GM12865 (cell line): ENCODE results near the gene SIAH3.
A peak's percentile ranks its signal among the peaks of the same experiment; 100 is the strongest.

Experiments
- DNase-seq: peaks from one replicate; pipeline ENCODE4 v3.0.0; 2010; ENCODE audit warnings: low read depth
- H3K4me3 ChIP-seq: 2 replicates; pipeline ENCODE4 v1.5.1; 2011; ENCODE audit warnings: mild to moderate bottlenecking, low read depth, low read length, control low read depth
- TF ChIP-seq, protein P1 (sequence below): IDR thresholded peaks from 2 replicates; pipeline ENCODE4 v1.5.1; 2011; ENCODE audit warnings: low read length, control low read depth, low read depth, inconsistent platforms; ENCODE audit not compliant: insufficient read depth; ENCODE audit errors: missing control alignments

Gene SIAH3

DNA sequence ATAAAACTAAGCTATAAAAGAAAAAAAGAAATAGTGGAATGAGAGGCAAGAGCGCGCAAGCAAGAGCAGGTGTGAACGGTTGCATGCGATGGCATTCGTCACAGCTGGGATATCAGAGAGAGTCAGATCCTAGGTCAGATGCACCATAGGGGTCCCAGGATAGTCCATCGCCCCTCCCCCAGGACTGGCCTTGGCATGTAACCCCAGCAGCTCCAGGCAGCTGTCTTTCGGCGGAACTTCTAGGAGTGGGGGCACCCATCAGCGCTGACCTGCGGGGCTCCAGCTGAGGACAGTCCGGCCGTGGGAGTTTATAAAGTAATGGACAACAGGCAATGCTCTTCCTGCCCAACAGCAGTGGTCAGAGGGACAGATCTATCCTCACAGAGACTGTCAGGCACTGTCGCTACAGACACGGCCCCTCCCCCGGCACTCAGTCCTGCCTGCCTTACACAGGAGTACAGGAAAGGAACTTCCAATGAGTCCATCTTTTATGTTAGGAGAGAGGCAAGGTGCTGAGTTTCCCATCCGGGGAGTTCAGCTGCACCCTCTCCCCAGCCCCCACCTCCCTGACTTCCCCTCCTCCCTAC is 1.4 kb downstream of the SIAH3 start:
- no peak overlapping the region for H3K4me3 ChIP-seq
- TF ChIP-seq, protein P1, sequence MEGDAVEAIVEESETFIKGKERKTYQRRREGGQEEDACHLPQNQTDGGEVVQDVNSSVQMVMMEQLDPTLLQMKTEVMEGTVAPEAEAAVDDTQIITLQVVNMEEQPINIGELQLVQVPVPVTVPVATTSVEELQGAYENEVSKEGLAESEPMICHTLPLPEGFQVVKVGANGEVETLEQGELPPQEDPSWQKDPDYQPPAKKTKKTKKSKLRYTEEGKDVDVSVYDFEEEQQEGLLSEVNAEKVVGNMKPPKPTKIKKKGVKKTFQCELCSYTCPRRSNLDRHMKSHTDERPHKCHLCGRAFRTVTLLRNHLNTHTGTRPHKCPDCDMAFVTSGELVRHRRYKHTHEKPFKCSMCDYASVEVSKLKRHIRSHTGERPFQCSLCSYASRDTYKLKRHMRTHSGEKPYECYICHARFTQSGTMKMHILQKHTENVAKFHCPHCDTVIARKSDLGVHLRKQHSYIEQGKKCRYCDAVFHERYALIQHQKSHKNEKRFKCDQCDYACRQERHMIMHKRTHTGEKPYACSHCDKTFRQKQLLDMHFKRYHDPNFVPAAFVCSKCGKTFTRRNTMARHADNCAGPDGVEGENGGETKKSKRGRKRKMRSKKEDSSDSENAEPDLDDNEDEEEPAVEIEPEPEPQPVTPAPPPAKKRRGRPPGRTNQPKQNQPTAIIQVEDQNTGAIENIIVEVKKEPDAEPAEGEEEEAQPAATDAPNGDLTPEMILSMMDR, result no peak
- no peak for DNase-seq

DNA sequence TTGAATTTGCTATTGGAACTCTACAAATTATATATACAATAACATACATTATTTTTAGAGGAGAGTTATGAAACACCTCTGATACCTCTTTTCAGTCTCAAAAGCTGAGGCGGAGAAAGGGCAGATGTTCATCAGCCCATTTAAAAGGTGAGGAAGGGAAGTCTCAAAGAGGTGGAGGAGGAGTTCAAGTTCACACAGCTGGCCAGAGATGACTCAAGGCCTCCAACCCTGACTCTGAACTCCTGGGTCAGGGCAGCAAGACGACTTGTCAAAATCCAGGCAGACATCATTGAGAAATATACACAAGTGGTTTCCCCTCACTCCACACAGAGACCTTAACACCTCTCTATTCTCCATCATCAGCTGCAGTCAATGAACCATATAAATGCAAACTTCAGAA is 2.1 kb downstream of the SIAH3 start:
- no peak overlapping the region for H3K4me3 ChIP-seq
- TF ChIP-seq, protein P1, result no peak
- DNase-seq, result no peak

DNA sequence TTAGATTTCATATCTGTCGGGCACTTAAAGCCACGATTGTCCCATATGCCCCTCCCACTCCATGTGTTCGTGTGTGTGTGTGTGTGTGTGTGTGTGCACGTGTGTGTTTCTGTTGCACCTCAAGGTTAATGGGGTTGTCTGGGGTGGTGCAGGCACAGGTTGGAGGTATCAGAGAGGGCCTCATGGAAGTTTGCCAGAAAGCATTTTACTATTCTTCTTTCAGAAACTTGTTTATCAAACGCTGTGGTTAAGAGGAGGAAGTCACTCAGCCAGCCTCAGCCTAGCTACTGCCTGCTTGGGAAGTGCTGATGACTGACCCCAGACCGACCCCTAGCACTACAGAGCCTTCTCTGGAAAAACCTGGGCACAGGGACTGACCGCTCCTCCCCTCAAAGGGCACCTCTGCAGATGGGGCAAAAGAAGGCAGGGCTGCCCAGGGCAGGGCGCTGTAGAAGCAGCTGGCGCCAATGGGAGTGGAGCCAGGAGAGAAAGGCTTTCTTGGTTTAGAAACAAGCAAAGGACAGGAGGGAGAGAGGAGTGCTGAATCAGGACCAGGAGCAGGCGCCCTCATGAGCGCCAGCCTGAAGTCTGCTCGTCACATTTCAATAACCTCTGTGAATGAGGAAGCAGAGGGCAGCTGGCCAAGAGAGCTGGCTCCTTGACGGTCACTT is 3.9 kb downstream of the SIAH3 start:
- no peak overlapping the region for H3K4me3 ChIP-seq
- peak; percentile 66 for DNase-seq
- TF ChIP-seq, protein P1, result no peak

DNA sequence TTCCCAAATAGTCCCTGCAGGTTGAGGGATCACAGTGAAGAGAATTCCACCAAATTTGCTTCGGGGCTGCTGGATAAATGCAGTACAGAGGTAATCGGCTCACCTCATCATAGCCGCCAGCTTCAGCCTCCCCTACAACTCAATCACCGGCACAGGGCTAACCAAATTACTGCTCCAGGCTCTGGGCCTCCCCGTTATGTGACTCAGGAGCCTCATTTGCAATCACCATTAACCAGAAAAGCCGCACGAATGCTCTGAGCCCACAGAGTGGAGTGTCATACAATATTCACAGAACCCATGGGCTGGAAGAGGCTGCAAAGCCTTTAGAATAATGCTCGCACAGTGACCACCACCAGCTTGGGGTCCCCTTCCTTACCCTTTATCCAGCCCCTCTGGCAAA is 4.9 kb downstream of the SIAH3 start:
- DNase-seq, result no peak
- no peak overlapping the region for H3K4me3 ChIP-seq
- TF ChIP-seq, protein P1, result no peak

DNA sequence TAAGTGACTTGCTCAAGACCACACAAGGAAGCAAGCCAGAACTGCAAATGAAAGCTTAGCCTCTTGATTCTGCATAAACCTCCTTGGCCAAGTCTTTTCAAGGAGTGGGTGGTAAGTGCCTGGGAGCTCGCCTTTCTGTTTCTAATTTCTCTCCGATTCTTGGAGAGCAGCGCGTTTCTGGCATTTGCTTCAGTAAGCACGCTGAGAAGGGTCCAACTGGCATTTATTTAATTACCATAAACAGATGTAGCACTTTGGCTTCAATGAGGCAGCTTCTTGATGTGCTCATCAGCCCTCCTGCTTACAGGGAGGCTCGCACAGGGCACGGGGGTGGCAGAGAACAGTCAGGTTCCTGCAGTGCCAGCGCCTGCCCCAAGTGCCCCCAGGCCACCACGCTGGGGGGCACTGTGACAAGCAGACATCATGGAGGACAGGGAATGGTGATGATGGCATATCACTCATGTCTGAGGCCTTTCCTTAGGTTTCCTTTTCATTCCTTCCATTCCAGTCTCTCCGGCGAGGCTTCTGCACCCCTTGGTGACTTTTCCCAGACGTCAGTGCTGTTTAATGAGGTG is 13.3 kb downstream of the SIAH3 start:
- TF ChIP-seq, protein P1, result no peak
- no peak overlapping the region for H3K4me3 ChIP-seq
- no peak for DNase-seq

DNA sequence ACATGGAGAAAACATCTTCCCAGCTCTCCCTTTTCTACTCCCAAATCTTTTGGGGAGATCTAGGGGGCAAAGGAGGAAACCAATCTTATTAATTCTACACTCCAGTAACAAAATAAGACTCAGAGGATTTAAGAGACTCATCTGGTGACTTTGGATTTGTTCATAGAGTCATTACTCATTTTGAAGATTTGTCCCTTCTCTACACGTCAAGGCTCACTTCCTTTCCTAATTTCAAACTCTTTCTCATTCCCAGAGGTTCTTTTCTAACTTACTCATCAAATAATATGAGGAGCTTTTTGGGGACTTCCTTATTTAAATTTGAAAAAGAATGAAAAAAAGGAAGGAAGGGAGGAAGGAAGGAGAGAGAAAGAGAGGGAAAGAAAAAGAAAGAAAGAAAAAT is 14.4 kb downstream of the SIAH3 start:
- no peak overlapping the region for H3K4me3 ChIP-seq
- no peak for DNase-seq
- TF ChIP-seq, protein P1, result no peak
